Vagina (tissue), 2 donors: ENCODE measurements around the gene AGRN. TPM values are rescaled to one million over a fixed set of nuclear protein-coding genes. Genes with fewer than 3 reads are reported as not detected.

ENCODE experiments used
- DNase-seq, 2 donors: peaks; one replicate each; pipeline ENCODE4 v3.0.0-alpha.2; 2017; ENCODE audit errors: extremely low spot score in 2 of 2
- H3K27ac ChIP-seq: fragments of 200-600 bp; sonication (generic); one replicate; pipeline ENCODE4 v1.5.1; 2019
- H3K27me3 ChIP-seq: fragments of 200-600 bp; sonication (generic); one replicate; pipeline ENCODE4 v1.5.1; 2019
- H3K36me3 ChIP-seq, 2 donors: fragments of 200-600 bp; sonication (generic); one replicate each; pipeline ENCODE4 v1.5.1; 2017 to 2019
- H3K4me1 ChIP-seq: fragments of 200-600 bp; sonication (generic); one replicate; pipeline ENCODE4 v1.5.1; 2019
- H3K4me3 ChIP-seq, 2 donors: fragments of 200-600 bp; sonication (generic); 1 replicate in 1 of 2; 2 replicates in 1 of 2; pipeline ENCODE4 v1.5.1; 2016 to 2019
- H3K9me3 ChIP-seq: fragments of 200-600 bp; sonication (generic); one replicate; pipeline ENCODE4 v1.5.1; 2019
- CTCF ChIP-seq, 3 experiments: fragments of 450-650 bp in 2 of 3; fragments of 200-600 bp in 1 of 3; sonication (generic) in 1 of 3; IDR thresholded peaks; one replicate each; pipeline ENCODE4 v1.5.1; 2017 to 2019; ENCODE audit warnings: antibody characterized with exemption in 3 of 3, mild to moderate bottlenecking in 2 of 3, moderate library complexity in 2 of 3
- POLR2A ChIP-seq, 2 donors: fragments of 450-650 bp; IDR thresholded peaks; one replicate each; pipeline ENCODE4 v1.6.1; 2017; ENCODE audit warnings: antibody characterized with exemption in 2 of 2, mild to moderate bottlenecking in 2 of 2, moderate library complexity in 2 of 2
- POLR2AphosphoS5 ChIP-seq, 2 donors: sonication (generic); formaldehyde crosslinking; IDR thresholded peaks; one replicate each; pipeline ENCODE4 v1.9.0; 2017; ENCODE audit warnings: antibody characterized with exemption in 2 of 2, mild to moderate bottlenecking in 2 of 2, low read depth in 1 of 2; ENCODE audit not compliant: insufficient read depth in 1 of 2
- intact Hi-C: fragments of 100-400 bp; cut with DNase I; formaldehyde crosslinking; loops from one replicate; pipeline ENCODE4 v1.15.1; 2023
- total RNA-seq: library from RNA; depleted of rRNA; stranded (reverse); fragments of >200 nt; gene quantifications from one replicate; pipeline ENCODE4 v1.2.3, GENCODE V29; 2016

The AGRN gene
- total RNA-seq, 1 donor from 2014 or later = 25.5 TPM

DNA sequence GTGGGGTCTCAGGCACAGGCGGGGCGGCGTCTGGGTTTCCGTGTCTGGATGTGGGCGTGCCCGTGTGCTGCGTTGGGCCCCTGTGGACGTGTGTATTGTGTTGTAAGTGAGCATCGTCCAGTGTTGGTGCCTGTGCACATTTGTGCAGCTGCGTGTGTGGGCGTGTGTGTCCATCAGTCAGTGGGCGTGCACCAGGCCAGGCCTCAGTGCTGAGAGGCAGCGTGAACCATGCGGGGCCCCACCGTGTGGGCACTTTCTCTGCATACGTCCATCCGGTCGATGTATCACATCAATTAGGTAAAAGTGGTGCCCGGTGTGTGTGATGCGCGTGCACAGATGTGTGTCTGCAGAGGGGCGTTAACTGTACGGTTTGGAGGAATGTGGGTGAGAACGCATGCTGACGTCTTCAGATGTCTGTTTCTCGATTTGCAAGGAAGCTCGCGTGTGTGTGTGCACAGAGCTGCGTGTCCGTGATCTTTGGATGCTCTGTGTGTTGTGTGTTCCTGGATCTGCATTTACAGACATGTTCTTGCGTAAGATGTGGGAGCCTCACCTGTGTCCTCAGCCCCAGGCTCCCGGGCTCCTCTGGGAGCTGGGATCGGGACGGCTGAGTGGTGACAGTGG is 24.6 kb downstream of the AGRN start:
- no peaks in the 10 kb centered on the region for H3K9me3 ChIP-seq
- no peak for TF ChIP-seq POLR2AphosphoS5 (IDR thresholded peaks at IDR 0.05; ENCODE audit: insufficient read depth in 1 of 2, low read depth in 1 of 2)
- no peak for TF ChIP-seq CTCF (IDR thresholded peaks at IDR 0.05)
- TF ChIP-seq POLR2A (IDR thresholded peaks at IDR 0.05) = no peak
- peaks cover 0 to 9% of the 10 kb centered on the region in 2 donors for H3K36me3 ChIP-seq
- intact Hi-C loops = no loop called here
- DNase-seq = no peak
- no peak overlapping the region for H3K4me3 ChIP-seq
- H3K27me3 ChIP-seq = no peaks in the 10 kb centered on the region
- H3K4me1 ChIP-seq = peaks cover 10% of the 10 kb centered on the region
- no peak overlapping the region for H3K27ac ChIP-seq

GRCh38 chr1:1045129-1045528 is 25.2 kb downstream of the AGRN start:
- no peak for DNase-seq
- peaks cover 4% of the 10 kb centered on the region for H3K4me1 ChIP-seq
- H3K27ac ChIP-seq = no peak overlapping the region
- no peak overlapping the region for H3K4me3 ChIP-seq
- intact Hi-C loops = no loop called here
- H3K27me3 ChIP-seq = no peaks in the 10 kb centered on the region
- H3K36me3 ChIP-seq = peaks cover 0 to 9% of the 10 kb centered on the region in 2 donors
- no peak for TF ChIP-seq CTCF (IDR thresholded peaks at IDR 0.05)
- no peaks in the 10 kb centered on the region for H3K9me3 ChIP-seq

DNA sequence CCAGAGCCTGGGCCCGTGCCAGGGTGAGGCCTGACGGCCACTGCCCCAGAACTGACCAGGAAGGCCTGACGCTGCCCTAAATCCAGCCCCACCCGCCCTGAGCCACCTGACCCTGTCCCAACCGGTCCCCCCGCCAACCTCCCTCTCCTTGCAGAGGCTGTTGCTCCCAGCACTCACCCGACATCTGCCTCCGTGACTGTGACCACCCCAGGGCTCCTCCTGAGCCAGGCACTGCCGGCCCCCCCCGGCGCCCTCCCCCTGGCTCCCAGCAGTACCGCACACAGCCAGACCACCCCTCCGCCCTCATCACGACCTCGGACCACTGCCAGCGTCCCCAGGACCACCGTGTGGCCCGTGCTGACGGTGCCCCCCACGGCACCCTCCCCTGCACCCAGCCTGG is 26.3 kb downstream of the AGRN start:
- no peaks in the 10 kb centered on the region for H3K4me1 ChIP-seq
- H3K9me3 ChIP-seq = no peaks in the 10 kb centered on the region
- H3K27me3 ChIP-seq = no peaks in the 10 kb centered on the region
- no peak overlapping the region for H3K27ac ChIP-seq
- peaks cover 0 to 12% of the 10 kb centered on the region in 2 donors for H3K36me3 ChIP-seq
- no peak for TF ChIP-seq POLR2A (IDR thresholded peaks at IDR 0.05)
- no peak overlapping the region for H3K4me3 ChIP-seq
- intact Hi-C loops = no loop called here
- DNase-seq = no peak

GRCh38 chr1:1046767-1047166 is 26.8 kb downstream of the AGRN start:
- no peak overlapping the region for H3K4me3 ChIP-seq
- H3K27me3 ChIP-seq = no peaks in the 10 kb centered on the region
- peaks cover 0 to 16% of the 10 kb centered on the region in 2 donors for H3K36me3 ChIP-seq
- H3K4me1 ChIP-seq = no peaks in the 10 kb centered on the region
- TF ChIP-seq POLR2A (IDR thresholded peaks at IDR 0.05) (no peak), CTCF (IDR thresholded peaks at IDR 0.05) (no peak)
- intact Hi-C loops = no loop called here
- H3K27ac ChIP-seq = no peak overlapping the region
- no peaks in the 10 kb centered on the region for H3K9me3 ChIP-seq
- no peak for DNase-seq

DNA sequence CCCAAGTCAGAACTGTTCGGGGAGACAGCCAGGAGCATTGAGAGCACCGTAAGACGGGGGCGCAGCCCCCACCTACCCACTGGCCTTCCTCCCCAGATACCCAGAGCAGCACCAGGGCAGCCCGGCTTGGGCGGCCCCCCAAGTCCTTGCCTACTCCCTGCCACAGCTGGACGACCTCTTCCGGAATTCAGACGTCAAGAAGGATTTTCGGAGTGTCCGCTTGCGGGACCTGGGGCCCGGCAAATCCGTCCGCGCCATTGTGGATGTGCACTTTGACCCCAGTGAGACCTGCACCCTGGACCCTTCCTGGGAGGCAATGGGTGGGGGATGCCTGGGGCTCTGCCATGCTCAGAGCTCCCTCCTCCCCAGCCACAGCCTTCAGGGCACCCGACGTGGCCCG is 27.5 kb downstream of the AGRN start:
- Histone ChIP-seq H3K36me3 (peaks cover 0 to 16% of the 10 kb centered on the region in 2 donors), H3K4me3 (no peak overlapping the region), H3K27ac (no peak overlapping the region), H3K4me1 (no peaks in the 10 kb centered on the region), H3K27me3 (no peaks in the 10 kb centered on the region), H3K9me3 (no peaks in the 10 kb centered on the region)
- TF ChIP-seq POLR2AphosphoS5 (IDR thresholded peaks at IDR 0.05; ENCODE audit: insufficient read depth in 1 of 2, low read depth in 1 of 2) (no peak), POLR2A (IDR thresholded peaks at IDR 0.05) (no peak), CTCF (IDR thresholded peaks at IDR 0.05) (no peak)
- DNase-seq = no peak
- intact Hi-C loops = no loop called here
